ENCODE results near the gene TIPRL. TPM values are rescaled to one million over a fixed set of nuclear protein-coding genes. Genes with fewer than 3 reads are reported as not detected.
A peak's percentile ranks its signal among the peaks of the same experiment; 100 is the strongest.

Gene TIPRL
- total and polyA plus RNA-seq, 9 of the 15 experiments (the other 6 are each of a cell fraction or from before 2014, with no cell fraction given), result 41.4 to 90.2 (median 69.9) TPM

DNA sequence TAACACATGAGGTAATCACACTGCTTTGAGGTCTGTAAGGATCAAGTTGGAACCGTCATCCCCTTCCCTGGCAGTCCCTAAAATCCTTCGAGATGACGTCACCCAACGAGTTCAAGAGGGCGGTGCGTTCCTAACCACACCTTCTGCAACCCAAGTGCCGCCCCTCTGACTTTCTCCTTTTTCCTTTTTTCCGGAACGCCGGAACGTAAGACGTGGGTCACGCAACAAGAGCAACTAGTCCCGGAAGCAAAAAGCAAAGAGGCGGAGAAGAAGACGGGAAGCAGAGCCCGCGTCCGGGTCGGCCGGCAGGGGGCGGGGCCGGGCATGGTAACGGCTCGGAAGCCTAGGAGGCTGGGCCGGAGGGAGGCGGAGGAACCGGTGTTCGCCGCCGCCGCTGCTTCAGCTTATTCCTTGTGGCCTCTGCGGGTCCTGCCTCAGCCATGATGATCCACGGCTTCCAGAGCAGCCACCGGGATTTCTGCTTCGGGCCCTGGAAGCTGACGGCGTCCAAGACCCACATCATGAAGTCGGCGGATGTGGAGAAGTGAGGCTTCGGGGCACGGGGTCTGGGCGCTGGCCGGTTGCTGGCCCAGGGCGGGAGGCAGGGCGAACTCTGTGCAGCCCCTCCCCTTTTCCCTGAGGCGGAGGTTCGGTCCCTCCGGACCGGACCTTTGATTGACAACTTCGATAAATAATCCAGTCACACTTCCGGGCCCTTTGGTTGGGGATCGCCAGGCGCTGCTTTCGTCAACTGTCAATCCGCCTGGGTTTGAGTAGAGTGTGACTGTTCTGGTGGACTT, at the start of gene TIPRL (continued):
- TF ChIP-seq PCBP2 (IDR thresholded peaks at IDR 0.05; ENCODE audit: low read depth, low read length, poor library complexity, severe bottlenecking) (no peak), NBN (IDR thresholded peaks at IDR 0.05; ENCODE audit: low read depth) (peak; percentile 98), MED1 (CRISPR knock-in tag; IDR thresholded peaks at IDR 0.05; ENCODE audit: borderline replicate concordance) (no peak), ZBTB17 (CRISPR knock-in tag; IDR thresholded peaks at IDR 0.05) (peak; percentile 61), TBP (optimal IDR thresholded peaks at IDR 0.05; ENCODE audit: low read depth, low read length) (peak; percentile 38), RBM17 (IDR thresholded peaks at IDR 0.05; ENCODE audit: borderline replicate concordance, low read depth, low read length) (no peak), NUFIP1 (IDR thresholded peaks at IDR 0.05; ENCODE audit: partially characterized antibody) (no peak), JUNB (CRISPR knock-in tag; conservative IDR thresholded peaks at IDR 0.05) (peak; percentile 99), SMAD1 (IDR thresholded peaks at IDR 0.05; ENCODE audit: low read depth, low read length, partially characterized antibody) (no peak), STAG1 (CRISPR knock-in tag; IDR thresholded peaks at IDR 0.05; ENCODE audit: borderline replicate concordance) (no peak), ADNP (tag; IDR thresholded peaks at IDR 0.05) (no peak), GTF2E2 (tag; IDR thresholded peaks at IDR 0.05) (no peak), ZFX (CRISPR knock-in tag; IDR thresholded peaks at IDR 0.05) (peak; percentile 94), HDAC6 (IDR thresholded peaks at IDR 0.05; ENCODE audit: low read depth, low read length) (no peak)
- TF ChIP-seq, protein P1, sequence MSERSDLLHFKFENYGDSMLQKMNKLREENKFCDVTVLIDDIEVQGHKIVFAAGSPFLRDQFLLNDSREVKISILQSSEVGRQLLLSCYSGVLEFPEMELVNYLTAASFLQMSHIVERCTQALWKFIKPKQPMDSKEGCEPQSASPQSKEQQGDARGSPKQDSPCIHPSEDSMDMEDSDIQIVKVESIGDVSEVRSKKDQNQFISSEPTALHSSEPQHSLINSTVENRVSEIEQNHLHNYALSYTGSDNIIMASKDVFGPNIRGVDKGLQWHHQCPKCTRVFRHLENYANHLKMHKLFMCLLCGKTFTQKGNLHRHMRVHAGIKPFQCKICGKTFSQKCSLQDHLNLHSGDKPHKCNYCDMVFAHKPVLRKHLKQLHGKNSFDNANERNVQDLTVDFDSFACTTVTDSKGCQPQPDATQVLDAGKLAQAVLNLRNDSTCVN (CRISPR knock-in tag; IDR thresholded peaks at IDR 0.05), result no peak
- TF ChIP-seq, protein P2, sequence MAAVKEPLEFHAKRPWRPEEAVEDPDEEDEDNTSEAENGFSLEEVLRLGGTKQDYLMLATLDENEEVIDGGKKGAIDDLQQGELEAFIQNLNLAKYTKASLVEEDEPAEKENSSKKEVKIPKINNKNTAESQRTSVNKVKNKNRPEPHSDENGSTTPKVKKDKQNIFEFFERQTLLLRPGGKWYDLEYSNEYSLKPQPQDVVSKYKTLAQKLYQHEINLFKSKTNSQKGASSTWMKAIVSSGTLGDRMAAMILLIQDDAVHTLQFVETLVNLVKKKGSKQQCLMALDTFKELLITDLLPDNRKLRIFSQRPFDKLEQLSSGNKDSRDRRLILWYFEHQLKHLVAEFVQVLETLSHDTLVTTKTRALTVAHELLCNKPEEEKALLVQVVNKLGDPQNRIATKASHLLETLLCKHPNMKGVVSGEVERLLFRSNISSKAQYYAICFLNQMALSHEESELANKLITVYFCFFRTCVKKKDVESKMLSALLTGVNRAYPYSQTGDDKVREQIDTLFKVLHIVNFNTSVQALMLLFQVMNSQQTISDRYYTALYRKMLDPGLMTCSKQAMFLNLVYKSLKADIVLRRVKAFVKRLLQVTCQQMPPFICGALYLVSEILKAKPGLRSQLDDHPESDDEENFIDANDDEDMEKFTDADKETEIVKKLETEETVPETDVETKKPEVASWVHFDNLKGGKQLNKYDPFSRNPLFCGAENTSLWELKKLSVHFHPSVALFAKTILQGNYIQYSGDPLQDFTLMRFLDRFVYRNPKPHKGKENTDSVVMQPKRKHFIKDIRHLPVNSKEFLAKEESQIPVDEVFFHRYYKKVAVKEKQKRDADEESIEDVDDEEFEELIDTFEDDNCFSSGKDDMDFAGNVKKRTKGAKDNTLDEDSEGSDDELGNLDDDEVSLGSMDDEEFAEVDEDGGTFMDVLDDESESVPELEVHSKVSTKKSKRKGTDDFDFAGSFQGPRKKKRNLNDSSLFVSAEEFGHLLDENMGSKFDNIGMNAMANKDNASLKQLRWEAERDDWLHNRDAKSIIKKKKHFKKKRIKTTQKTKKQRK (IDR thresholded peaks at IDR 0.05; ENCODE audit: borderline replicate concordance, low read depth, low read length), result no peak
- TF ChIP-seq, protein P3, sequence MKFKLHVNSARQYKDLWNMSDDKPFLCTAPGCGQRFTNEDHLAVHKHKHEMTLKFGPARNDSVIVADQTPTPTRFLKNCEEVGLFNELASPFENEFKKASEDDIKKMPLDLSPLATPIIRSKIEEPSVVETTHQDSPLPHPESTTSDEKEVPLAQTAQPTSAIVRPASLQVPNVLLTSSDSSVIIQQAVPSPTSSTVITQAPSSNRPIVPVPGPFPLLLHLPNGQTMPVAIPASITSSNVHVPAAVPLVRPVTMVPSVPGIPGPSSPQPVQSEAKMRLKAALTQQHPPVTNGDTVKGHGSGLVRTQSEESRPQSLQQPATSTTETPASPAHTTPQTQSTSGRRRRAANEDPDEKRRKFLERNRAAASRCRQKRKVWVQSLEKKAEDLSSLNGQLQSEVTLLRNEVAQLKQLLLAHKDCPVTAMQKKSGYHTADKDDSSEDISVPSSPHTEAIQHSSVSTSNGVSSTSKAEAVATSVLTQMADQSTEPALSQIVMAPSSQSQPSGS (CRISPR knock-in tag; IDR thresholded peaks at IDR 0.05), result peak; percentile 96; the same call in 1 of the 2 replicates
- TF ChIP-seq, protein P4, sequence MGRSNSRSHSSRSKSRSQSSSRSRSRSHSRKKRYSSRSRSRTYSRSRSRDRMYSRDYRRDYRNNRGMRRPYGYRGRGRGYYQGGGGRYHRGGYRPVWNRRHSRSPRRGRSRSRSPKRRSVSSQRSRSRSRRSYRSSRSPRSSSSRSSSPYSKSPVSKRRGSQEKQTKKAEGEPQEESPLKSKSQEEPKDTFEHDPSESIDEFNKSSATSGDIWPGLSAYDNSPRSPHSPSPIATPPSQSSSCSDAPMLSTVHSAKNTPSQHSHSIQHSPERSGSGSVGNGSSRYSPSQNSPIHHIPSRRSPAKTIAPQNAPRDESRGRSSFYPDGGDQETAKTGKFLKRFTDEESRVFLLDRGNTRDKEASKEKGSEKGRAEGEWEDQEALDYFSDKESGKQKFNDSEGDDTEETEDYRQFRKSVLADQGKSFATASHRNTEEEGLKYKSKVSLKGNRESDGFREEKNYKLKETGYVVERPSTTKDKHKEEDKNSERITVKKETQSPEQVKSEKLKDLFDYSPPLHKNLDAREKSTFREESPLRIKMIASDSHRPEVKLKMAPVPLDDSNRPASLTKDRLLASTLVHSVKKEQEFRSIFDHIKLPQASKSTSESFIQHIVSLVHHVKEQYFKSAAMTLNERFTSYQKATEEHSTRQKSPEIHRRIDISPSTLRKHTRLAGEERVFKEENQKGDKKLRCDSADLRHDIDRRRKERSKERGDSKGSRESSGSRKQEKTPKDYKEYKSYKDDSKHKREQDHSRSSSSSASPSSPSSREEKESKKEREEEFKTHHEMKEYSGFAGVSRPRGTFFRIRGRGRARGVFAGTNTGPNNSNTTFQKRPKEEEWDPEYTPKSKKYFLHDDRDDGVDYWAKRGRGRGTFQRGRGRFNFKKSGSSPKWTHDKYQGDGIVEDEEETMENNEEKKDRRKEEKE (IDR thresholded peaks at IDR 0.05; ENCODE audit: borderline replicate concordance in 1 of 2, control insufficient read depth in 1 of 2, low read depth in 2 of 2, low read length in 1 of 2), result no peak; a peak in 1 of 4 replicates
